DMS114 treated with DMSO at 0.1 percent for 48 hours (cell line): Measurements from ENCODE around the gene TBC1D2B.

Experiments
- DNase-seq: peaks from one replicate; lab custom pipeline; 2025; ENCODE audit not compliant: unreplicated experiment; lab: John Stamatoyannopoulos, UW

The TBC1D2B gene

DNA sequence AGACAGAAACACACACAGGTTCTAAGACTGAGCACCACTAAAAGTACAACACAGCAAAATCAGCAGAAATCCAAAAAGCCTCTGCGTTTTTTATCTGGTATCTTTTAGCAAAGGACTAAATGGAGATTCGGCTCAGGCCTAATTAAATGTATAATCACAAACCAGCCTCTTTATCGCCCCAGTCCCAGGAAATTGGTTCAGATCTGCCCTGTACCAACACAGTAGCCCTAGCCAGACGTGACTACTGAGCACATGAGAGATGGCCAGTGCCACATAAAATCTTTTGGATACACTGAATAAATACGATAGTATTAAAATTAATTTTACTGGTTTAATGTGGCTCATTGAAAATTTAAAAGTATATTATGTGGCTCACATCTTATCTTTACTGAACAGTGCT is 19.7 kb downstream of the TBC1D2B start:
- DNase-seq: no peak

- DNase-seq: no peak
These were observed 20.7 kb downstream of the TBC1D2B start for GRCh38 chr15:78056714-78057269.

DNA sequence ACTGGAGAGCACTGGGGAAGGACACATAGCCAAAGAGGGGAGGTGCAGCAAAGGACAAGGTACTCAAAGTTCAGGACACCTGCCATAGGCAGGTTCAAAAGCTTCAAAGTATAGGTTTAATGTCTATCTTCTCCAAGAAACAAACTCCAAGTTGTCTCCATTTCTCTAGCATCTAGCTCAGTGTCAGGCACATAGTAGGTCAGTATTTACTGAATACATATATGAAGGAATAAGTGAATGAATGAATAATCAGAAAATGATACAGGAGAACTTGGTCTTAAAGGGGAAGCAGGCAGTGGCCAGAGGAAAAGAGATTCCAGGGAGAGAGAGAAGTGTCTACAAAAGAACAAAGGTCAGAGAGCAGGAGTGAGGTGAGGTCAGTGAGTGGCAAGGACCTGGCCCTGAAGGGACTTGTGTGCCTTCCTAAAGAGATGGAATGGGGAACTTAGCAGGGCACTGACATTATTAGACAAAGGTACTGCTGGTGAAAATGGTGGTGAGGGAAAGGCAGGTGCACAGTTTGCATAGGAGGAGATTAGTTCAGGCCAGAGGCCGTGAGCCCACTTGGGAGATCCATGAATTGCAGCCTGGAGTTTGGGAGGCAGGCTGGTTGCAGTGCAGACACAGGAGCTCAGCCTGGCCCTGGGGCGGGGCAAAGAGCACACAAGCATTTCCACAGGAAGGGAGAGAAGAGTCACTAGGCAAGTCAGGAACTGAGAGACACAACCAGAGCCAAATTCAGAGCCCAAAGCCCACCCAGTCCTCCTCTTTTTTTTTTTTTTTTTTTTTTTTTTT is 21.4 kb downstream of the TBC1D2B start:
- DNase-seq: no peak

GRCh38 chr15:78054966-78055365 is 22.5 kb downstream of the TBC1D2B start:
- no peak for DNase-seq

GRCh38 chr15:78054518-78054917 is 23.0 kb downstream of the TBC1D2B start:
- no peak for DNase-seq

GRCh38 chr15:78052545-78052944 is 25.0 kb downstream of the TBC1D2B start:
- no peak for DNase-seq

GRCh38 chr15:78052001-78052401 is 25.5 kb downstream of the TBC1D2B start:
- DNase-seq: no peak

DNA sequence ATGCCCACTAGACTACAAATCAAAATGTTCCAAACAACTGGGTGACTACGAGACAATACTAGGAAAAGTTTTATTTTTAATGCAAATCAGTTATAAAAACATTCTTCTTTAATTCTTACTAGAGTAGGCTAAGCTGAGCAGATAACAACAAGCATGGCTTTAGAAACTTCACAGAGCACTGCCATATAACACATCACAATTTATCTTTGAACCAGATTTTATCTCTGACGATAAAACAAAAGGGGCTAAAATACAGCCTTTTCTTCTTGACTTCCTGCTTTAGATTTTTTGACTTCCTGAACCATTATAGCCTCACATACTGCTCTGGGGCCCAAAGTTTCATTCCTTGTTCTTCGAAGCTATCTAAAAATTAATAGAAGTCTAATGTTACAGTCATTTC is 25.9 kb downstream of the TBC1D2B start:
- no peak for DNase-seq

DNA sequence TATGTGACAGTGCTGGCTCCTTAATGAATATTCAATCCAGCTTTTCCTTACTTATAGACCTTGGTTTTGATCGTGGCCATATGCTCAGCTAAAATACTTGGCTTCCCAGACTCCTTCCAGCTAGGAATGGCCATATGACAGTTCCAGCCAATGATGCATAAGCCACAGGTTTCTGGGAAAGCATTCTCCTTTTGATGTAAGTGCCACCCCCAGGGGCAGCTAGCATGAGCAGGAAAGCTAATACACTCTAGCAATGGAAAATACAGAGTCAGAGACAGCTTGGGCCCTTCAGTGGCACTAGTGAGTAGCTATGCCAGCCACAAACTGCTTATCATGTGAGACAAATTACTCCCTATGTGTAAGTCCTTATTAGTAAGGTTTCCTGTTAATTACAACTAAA is 26.7 kb downstream of the TBC1D2B start:
- DNase-seq: no peak

DNA sequence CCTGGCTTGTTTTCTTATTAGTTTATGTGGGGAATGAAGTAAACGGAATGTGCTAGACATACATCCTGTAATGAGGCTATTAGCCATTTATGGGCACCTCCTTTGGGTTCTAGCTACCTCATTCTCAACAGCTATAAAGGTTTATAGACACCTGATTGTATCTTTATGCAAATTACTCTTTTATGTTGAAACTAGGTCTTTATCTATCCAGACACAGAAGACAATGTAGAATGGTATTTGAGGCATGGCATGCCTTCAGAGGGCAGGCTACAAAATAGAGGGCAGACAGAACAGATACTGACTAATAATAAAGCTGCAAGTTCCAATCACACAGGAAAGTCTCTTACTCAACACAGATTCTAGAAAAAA is 27.1 kb downstream of the TBC1D2B start:
- no peak for DNase-seq

GRCh38 chr15:78049691-78050440 is 27.6 kb downstream of the TBC1D2B start:
- no peak for DNase-seq

DNA sequence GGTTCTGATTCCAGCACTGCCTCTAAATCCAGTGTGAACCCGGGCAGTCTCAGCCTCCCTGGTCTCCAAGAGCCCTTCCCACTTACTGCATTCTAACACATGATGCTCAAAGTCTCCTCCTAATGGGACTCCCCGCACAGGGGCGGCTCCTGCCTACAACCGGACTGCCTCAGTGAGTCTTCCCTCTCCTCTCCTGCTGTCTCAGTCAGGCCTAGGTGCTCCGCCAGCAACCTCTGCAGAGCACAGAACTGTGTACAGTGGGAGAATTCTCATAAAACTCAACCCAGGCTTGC is 28.9 kb downstream of the TBC1D2B start:
- no peak for DNase-seq

DNA sequence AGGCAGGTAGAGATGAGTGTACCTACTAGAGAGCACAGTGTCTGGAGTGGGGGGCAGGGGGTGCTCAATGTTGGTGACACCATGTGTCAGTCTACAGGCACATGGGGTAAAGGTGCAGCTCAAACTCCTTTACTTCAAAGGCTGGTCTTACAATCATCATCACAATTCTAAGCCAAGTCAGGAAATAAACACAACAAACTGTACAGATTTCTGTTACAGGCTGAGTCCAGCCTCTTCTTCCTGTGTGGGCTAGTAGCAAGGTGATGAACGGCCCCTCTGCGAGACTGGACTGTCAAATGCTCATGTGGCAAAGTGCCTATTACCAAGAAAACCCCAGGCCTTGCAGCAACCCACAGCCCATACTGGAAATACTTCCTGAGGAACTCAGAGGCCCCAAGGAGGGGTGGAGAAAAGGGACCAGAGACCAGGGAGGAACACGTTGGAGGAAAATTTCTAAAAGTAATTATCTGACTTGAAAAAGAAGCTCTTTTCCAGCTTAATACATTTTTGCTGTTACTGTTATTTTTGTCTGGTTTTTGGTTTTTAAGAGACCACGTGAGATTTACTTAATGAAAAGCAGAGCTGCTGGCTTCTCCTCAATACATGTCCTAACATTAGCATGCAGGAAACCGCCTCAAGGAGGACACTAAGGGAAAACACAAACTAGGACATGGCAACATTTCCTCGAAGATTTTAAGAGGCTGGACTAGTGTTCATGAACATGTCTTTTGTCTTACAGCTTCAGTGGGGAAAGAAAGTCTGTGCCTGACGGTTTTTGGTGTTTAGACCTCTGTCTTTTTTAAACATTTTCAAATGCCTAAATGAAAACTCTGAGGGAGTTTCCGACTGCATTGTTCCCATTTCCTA is 29.5 kb downstream of the TBC1D2B start:
- DNase-seq: no peak

GRCh38 chr15:78046796-78047341 is 30.6 kb downstream of the TBC1D2B start:
- no peak for DNase-seq

DNA sequence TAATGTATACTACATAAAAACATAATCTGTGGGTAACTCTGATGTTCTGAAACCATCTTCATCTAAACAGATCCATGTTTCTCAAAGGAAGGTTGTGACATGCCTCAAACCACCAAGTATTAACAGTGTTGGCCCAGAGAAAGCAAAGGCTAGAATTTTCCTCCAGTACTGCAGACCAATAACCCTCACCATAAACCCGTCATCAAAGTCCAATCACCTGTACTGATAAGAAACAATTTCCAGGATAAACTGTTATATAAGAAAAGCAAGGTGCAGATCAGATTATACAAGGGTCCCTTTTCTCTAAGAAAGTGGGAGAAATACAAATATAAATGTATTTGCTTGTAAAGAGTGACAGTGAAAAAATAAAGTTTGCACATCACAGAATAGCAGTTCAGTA is 32.3 kb downstream of the TBC1D2B start:
- no peak for DNase-seq

GRCh38 chr15:78044407-78045155 is 32.9 kb downstream of the TBC1D2B start:
- DNase-seq: no peak

DNA sequence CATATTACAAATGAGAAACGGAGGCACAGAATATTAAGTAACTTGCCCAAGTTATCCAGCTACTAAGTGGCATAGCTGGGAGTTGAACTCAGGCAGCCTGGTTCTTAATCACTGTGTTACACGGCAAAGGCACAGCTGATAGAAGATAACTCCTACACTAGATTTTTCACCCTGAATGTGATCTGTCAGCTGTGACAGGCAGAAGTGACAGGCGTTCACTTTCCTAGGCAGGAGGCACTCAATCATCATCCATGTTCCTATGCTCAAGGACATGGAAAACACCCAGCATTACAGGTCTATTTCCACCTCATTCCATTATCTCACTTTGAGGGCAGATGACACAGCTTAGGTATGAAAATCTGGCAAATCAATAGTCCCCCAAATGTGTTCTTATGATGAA is 35.6 kb downstream of the TBC1D2B start:
- no peak for DNase-seq

GRCh38 chr15:78040653-78041244 is 36.8 kb downstream of the TBC1D2B start:
- DNase-seq: no peak

GRCh38 chr15:78038585-78039247 is 38.8 kb downstream of the TBC1D2B start:
- DNase-seq: no peak
